ENCODE measurements around the gene MX2.

DNA sequence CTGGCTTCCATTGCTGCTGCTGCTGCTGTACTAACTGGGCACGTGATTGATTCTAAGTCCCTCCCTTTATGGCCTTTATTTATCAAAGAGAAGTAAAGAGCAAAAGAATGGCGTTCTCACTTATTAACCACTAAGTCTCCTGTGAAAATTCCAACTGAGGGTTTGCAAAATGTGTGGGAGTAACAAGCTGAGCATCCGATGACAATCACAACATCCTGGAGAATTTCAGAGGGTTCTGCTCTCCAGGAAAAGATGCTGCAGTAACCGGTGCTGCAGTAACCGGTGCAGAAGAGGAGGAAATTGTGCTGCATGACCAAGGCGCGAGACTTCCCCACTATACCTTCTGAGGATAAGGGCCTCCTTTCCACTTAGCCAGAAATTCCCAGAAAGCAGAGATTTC is 12.7 kb upstream of the MX2 start:
- TF ChIP-seq, protein P1, sequence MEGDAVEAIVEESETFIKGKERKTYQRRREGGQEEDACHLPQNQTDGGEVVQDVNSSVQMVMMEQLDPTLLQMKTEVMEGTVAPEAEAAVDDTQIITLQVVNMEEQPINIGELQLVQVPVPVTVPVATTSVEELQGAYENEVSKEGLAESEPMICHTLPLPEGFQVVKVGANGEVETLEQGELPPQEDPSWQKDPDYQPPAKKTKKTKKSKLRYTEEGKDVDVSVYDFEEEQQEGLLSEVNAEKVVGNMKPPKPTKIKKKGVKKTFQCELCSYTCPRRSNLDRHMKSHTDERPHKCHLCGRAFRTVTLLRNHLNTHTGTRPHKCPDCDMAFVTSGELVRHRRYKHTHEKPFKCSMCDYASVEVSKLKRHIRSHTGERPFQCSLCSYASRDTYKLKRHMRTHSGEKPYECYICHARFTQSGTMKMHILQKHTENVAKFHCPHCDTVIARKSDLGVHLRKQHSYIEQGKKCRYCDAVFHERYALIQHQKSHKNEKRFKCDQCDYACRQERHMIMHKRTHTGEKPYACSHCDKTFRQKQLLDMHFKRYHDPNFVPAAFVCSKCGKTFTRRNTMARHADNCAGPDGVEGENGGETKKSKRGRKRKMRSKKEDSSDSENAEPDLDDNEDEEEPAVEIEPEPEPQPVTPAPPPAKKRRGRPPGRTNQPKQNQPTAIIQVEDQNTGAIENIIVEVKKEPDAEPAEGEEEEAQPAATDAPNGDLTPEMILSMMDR (conservative IDR thresholded peaks at IDR 0.05 in 1 of 2, IDR thresholded peaks at IDR 0.05 in 1 of 2; ENCODE audit: low read depth in 1 of 2, low read length in 2 of 2) = no peak
- TF ChIP-seq EZH2 (IDR thresholded peaks at IDR 0.05; ENCODE audit: low read length, missing control alignments) = no peak

Data from fibroblast of lung (primary cell).